GM12891 (cell line): ENCODE data around the gene RPS6KA2.

Experiments used
- PAX5 ChIP-seq: IDR thresholded peaks from 2 replicates; pipeline ENCODE4 v1.6.1; 2011; ENCODE audit warnings: low read length, moderate library complexity, mild to moderate bottlenecking; ENCODE audit not compliant: insufficient read depth, severe bottlenecking
- POLR2A ChIP-seq: IDR thresholded peaks from 2 replicates; pipeline ENCODE4 v1.6.1; 2011; ENCODE audit warnings: low read depth, low read length, control low read depth
- POLR2AphosphoS5 ChIP-seq: IDR thresholded peaks from 2 replicates; pipeline ENCODE4 v1.6.1; 2011; ENCODE audit warnings: low read depth, low read length, control low read depth
- POU2F2 ChIP-seq: IDR thresholded peaks from 2 replicates; pipeline ENCODE4 v1.6.1; 2011; ENCODE audit warnings: low read depth, mild to moderate bottlenecking, control low read depth, low read length, moderate library complexity
- SPI1 ChIP-seq: IDR thresholded peaks from 2 replicates; pipeline ENCODE4 v1.6.1; 2011; ENCODE audit warnings: low read depth, low read length, control low read depth
- TAF1 ChIP-seq: IDR thresholded peaks from 2 replicates; pipeline ENCODE4 v1.6.1; 2011; ENCODE audit warnings: low read depth, low read length, control low read depth

GRCh38 chr6:166572370-166573261, 54.4 kb downstream of the RPS6KA2 start:
- TF ChIP-seq POLR2A, result no peak
- no peak for TF ChIP-seq POLR2AphosphoS5
- no peak for TF ChIP-seq SPI1
- TF ChIP-seq POU2F2, result no peak
- no peak for TF ChIP-seq TAF1
- TF ChIP-seq PAX5, result no peak
